KMS-11 (cell line): ENCODE data around the gene MAPK11.

ENCODE experiments used
- H2AFZ ChIP-seq: fragments of 200-600 bp; sonication (generic); 2 replicates; pipeline ENCODE4 v1.6.1; 2016; ENCODE audit warnings: antibody characterized with exemption, mixed run types, low read depth
- H3K27ac ChIP-seq: fragments of 200-600 bp; sonication (generic); 2 replicates; pipeline ENCODE4 v1.6.1; 2016; ENCODE audit warnings: mild to moderate bottlenecking, mixed run types
- H3K27me3 ChIP-seq: fragments of 200-600 bp; sonication (generic); 2 replicates; pipeline ENCODE4 v1.6.1; 2017; ENCODE audit warnings: mild to moderate bottlenecking, low read depth, mixed run types, moderate library complexity; ENCODE audit not compliant: insufficient read depth
- H3K36me3 ChIP-seq: fragments of 200-600 bp; sonication (generic); 2 replicates; pipeline ENCODE4 v1.6.1; 2017; ENCODE audit warnings: mild to moderate bottlenecking, mixed run types; ENCODE audit not compliant: insufficient read depth
- H3K4me1 ChIP-seq: fragments of 200-600 bp; sonication (generic); 2 replicates; pipeline ENCODE4 v1.6.1; 2016; ENCODE audit warnings: mild to moderate bottlenecking, low read depth, mixed run types; ENCODE audit not compliant: poor library complexity, severe bottlenecking
- H3K4me2 ChIP-seq: fragments of 200-600 bp; sonication (generic); 2 replicates; pipeline ENCODE4 v1.7.0; 2016; ENCODE audit warnings: mild to moderate bottlenecking, mixed run types
- H3K4me3 ChIP-seq: fragments of 200-600 bp; sonication (generic); IDR thresholded peaks from 2 replicates; pipeline ENCODE4 v1.6.1; 2017; ENCODE audit warnings: low read depth, low read length, mixed read lengths; ENCODE audit not compliant: insufficient read depth
- H3K79me2 ChIP-seq: fragments of 200-600 bp; sonication (generic); 2 replicates; pipeline ENCODE4 v1.6.1; 2016; ENCODE audit warnings: low read depth, mixed run types; ENCODE audit not compliant: insufficient read depth
- H3K9ac ChIP-seq: fragments of 200-600 bp; sonication (generic); 2 replicates; pipeline ENCODE4 v1.6.1; 2016; ENCODE audit warnings: mild to moderate bottlenecking, mixed run types
- H4K20me1 ChIP-seq: fragments of 200-600 bp; sonication (generic); 2 replicates; pipeline ENCODE4 v1.6.1; 2016; ENCODE audit warnings: mild to moderate bottlenecking, mixed run types; ENCODE audit not compliant: insufficient read depth
- TF ChIP-seq, protein P1 (sequence below): fragments of 200-600 bp; sonication (generic); conservative IDR thresholded peaks from 2 replicates; pipeline ENCODE4 v1.6.1; 2017; ENCODE audit warnings: low read depth, mild to moderate bottlenecking, antibody characterized with exemption, low read length, moderate library complexity, mixed read lengths

Gene MAPK11

DNA sequence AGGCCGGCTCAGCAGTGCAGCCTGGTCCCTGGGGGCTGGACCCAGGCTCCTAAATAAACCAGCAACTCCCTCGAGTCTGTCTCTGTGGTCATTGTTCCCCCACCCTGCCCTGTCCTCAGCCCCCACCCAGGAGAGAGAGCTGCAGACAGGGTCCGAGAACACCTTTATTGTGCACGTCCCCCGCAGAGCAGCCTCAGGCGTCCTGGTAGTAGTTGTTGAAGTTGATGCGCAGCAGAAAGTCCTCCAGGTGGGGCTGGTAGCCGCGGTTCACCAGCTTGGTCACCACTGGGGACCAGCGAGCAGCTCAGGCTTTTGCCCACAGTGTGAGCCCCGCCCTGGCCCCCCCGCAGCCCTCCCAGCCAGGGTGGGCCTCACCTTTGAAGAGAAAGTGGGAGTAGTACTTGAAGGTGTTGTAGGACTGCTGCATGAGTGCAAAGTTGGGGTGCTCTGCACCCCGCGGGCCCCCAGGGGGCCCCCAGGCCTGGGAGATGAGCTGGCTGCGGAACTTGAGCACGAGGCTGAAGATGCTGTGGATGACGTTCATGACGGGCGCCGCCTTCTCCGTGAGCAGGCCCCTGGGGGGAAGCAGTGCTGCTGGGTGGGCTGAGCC, 52.5 kb downstream of the MAPK11 start:
- Histone ChIP-seq H3K27ac (no peak overlapping the region), H3K4me2 (no peak overlapping the region), H3K79me2 (no peaks in the 10 kb centered on the region), H3K36me3 (no peaks in the 10 kb centered on the region), H4K20me1 (no peaks in the 10 kb centered on the region), H3K4me1 (no peaks in the 10 kb centered on the region), H3K4me3 (no peak overlapping the region), H2AFZ (no peak overlapping the region), H3K9ac (no peak overlapping the region), H3K27me3 (no peaks in the 10 kb centered on the region)
- TF ChIP-seq, protein P1, sequence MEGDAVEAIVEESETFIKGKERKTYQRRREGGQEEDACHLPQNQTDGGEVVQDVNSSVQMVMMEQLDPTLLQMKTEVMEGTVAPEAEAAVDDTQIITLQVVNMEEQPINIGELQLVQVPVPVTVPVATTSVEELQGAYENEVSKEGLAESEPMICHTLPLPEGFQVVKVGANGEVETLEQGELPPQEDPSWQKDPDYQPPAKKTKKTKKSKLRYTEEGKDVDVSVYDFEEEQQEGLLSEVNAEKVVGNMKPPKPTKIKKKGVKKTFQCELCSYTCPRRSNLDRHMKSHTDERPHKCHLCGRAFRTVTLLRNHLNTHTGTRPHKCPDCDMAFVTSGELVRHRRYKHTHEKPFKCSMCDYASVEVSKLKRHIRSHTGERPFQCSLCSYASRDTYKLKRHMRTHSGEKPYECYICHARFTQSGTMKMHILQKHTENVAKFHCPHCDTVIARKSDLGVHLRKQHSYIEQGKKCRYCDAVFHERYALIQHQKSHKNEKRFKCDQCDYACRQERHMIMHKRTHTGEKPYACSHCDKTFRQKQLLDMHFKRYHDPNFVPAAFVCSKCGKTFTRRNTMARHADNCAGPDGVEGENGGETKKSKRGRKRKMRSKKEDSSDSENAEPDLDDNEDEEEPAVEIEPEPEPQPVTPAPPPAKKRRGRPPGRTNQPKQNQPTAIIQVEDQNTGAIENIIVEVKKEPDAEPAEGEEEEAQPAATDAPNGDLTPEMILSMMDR: no peak

DNA sequence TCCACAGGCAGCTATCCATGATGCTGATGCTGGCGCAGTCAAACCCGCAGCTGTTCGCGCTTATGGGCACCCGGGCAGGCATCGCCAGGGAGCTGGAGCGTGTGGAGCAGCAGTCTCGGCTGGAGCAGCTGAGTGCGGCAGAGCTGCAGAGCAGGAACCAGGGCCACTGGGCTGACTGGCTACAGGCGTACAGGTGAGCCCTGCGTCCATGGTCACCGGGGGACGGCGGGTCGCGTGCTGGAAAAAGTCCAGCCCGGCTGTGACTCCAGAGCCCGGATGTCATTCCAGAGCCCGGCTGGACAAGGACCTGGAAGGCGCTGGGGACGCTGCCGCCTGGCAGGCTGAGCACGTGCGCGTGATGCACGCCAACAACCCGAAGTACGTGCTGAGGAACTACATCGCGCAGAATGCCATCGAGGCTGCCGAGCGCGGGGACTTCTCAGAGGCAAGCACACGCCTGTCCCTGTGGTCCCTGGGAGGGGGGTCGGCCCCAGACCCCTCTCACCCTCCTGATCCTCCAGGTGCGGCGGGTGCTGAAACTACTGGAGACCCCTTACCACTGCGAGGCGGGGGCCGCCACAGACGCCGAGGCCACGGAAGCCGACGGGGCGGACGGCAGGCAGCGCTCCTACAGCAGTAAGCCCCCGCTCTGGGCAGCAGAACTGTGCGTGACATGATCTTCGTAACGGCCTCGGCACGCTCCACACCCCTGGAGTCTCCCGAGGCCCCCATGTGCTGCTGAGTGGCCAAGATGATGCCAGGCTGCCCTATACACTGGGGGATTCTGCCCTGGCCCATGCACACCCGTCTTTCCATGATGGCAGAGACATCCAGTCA, 53.3 kb downstream of the MAPK11 start:
- H3K4me1 ChIP-seq: no peaks in the 10 kb centered on the region
- H4K20me1 ChIP-seq: no peaks in the 10 kb centered on the region
- no peak overlapping the region for H3K4me2 ChIP-seq
- no peaks in the 10 kb centered on the region for H3K27me3 ChIP-seq
- no peak overlapping the region for H3K9ac ChIP-seq
- no peaks in the 10 kb centered on the region for H3K79me2 ChIP-seq
- H3K4me3 ChIP-seq: no peak overlapping the region
- no peak overlapping the region for H3K27ac ChIP-seq
- H3K36me3 ChIP-seq: no peaks in the 10 kb centered on the region
- no peak overlapping the region for H2AFZ ChIP-seq
- TF ChIP-seq, protein P1: no peak

DNA sequence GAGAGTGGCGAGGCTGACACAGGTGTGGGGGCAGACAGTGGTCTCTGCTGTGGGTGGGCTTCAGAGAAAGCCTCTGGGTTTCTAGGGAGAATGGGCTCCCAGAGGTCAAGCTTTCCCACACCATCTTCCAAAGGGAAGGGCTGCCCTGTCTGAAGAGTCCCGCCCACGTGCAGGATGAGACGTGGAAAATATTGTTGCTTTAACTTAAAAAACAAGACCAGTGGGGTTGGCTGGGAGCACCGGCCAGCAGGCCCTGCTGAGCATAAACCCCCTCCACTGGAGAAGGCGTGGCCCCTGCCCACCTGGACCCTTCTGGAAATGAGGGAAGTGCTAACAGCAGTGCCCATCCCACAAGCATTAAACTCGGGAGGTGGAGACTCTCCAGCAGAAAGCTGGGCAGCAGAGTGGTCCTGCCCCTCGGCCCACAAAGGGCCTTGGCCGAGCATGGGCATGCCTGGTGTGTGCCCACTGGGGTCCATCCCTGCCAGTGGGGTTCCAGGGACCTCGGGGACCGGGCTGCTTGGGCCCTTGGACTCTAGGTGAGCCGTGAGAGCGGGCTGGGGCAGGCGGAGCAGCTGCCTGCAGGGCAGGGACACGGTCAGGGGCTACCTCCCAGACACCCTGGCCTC, 54.0 kb downstream of the MAPK11 start:
- Histone ChIP-seq H2AFZ (no peak overlapping the region), H3K36me3 (no peaks in the 10 kb centered on the region), H3K4me1 (no peaks in the 10 kb centered on the region), H3K27ac (no peak overlapping the region), H4K20me1 (no peaks in the 10 kb centered on the region), H3K79me2 (no peaks in the 10 kb centered on the region), H3K9ac (no peak overlapping the region), H3K4me2 (no peak overlapping the region), H3K27me3 (no peaks in the 10 kb centered on the region), H3K4me3 (no peak overlapping the region)
- TF ChIP-seq, protein P1: no peak

DNA sequence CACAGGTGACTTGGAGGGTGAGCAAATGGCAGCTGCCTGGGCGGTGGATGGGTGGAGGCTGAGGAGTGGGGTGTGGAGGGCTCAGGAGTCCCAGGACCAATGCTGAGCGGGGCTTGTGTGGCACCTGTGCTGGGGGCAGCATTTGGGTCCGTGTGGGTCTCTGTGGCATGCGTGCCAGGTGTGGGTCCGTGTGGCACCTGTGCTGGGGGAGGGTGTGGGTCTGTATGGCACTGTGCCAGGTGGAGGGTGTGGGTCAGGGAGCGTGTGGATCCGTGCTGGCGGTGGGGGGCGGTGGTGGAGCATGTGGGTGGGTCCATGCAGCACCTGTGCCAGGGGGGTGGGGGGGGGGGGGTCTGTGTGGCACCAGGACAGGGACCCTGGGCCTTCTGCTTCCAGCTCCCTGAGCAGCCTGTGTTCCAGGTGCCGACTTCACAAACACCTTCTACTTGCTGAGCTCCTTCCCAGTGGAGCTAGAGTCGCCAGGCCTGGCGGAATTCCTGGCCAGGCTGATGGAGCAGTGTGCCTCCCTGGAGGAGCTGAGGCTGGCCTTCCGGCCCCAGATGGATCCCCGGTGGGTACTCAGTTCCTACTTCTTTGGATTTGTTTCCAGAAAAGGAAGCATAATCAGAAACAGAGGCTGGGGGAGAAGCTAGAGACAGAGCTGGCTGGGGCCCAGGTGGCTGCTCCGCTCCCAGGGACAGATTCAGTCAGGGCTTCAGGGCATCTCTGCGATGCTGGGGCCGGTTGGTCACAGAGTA, 54.7 kb downstream of the MAPK11 start:
- Histone ChIP-seq H3K79me2 (no peaks in the 10 kb centered on the region), H3K4me3 (no peak overlapping the region), H4K20me1 (no peaks in the 10 kb centered on the region), H3K4me2 (no peak overlapping the region), H3K27me3 (no peaks in the 10 kb centered on the region), H3K4me1 (no peaks in the 10 kb centered on the region), H3K27ac (no peak overlapping the region), H3K9ac (no peak overlapping the region), H3K36me3 (no peaks in the 10 kb centered on the region), H2AFZ (no peak overlapping the region)
- TF ChIP-seq, protein P1: no peak
